Transverse colon (tissue), 3 donors: Measurements from ENCODE around the gene ZFAND6.

ENCODE experiments used
- EP300 ChIP-seq: sonication (generic); formaldehyde crosslinking; IDR thresholded peaks from one replicate; pipeline ENCODE4 v1.6.1; 2017; ENCODE audit warnings: antibody characterized with exemption, low read depth
- TF ChIP-seq, protein P1 (sequence below), 5 experiments: fragments of 200-600 bp in 3 of 5; fragments of 450-650 bp in 2 of 5; sonication (generic) in 3 of 5; IDR thresholded peaks; 1 replicate in 2 of 5; 2 replicates in 3 of 5; pipeline ENCODE4 v1.5.1; 2016 to 2017; ENCODE audit warnings: antibody characterized with exemption in 5 of 5, inconsistent platforms in 3 of 5, mild to moderate bottlenecking in 2 of 5, moderate library complexity in 1 of 5

DNA sequence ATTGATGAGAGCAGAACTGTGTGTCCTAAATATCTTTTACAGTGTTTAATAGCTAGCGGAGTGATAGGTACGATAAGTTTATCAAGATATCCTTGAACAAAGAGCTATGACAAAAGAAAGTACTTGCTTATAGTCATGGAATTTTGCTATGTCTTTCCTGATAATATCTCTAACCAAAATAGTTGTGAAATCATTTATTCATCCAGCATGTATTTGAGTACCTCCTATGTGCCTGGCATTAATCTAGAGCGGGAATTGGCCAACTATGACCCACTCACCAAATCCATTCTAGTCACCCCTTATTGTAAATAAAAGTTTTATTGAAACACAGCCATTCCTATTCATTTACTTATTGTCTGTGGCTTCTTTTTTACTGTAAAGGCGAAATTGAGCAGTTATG, 46.6 kb downstream of the ZFAND6 start:
- TF ChIP-seq, protein P1, sequence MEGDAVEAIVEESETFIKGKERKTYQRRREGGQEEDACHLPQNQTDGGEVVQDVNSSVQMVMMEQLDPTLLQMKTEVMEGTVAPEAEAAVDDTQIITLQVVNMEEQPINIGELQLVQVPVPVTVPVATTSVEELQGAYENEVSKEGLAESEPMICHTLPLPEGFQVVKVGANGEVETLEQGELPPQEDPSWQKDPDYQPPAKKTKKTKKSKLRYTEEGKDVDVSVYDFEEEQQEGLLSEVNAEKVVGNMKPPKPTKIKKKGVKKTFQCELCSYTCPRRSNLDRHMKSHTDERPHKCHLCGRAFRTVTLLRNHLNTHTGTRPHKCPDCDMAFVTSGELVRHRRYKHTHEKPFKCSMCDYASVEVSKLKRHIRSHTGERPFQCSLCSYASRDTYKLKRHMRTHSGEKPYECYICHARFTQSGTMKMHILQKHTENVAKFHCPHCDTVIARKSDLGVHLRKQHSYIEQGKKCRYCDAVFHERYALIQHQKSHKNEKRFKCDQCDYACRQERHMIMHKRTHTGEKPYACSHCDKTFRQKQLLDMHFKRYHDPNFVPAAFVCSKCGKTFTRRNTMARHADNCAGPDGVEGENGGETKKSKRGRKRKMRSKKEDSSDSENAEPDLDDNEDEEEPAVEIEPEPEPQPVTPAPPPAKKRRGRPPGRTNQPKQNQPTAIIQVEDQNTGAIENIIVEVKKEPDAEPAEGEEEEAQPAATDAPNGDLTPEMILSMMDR (IDR thresholded peaks at IDR 0.05) = no peak
- TF ChIP-seq EP300 = no peak
